Ramos (cell line): ENCODE results near the gene SERPINB5.

Source experiments
- in situ Hi-C: fragments of 300-500 bp; cut with MboI; formaldehyde crosslinking; loops from one replicate; pipeline ENCODE4 v1.14.3; 2022; ENCODE audit warnings: low sequenced_read_pairs; ENCODE audit not compliant: unreplicated experiment

Gene SERPINB5

GRCh38 chr18:63515801-63516200 is 39.0 kb downstream of the SERPINB5 start:
- in situ Hi-C loops, result loop anchor here (10.0 to 25.0 kb wide), 2 partner anchors 69 to 472 kb away; partner anchors contain the start of gene SERPINB13

GRCh38 chr18:63518178-63519012 is 41.6 kb downstream of the SERPINB5 start:
- in situ Hi-C loops, result loop anchor here (10.0 to 25.0 kb wide), 2 partner anchors 66 to 469 kb away; partner anchors contain the start of gene SERPINB13

GRCh38 chr18:63520053-63520685 is 43.4 kb downstream of the SERPINB5 start:
- in situ Hi-C loops, result loop anchor here (25.0 kb wide), 1 partner anchor 467 kb away; no protein-coding TSS in a partner anchor

- in situ Hi-C loops, result loop anchor here (25.0 kb wide), 1 partner anchor 464 kb away; no protein-coding TSS in a partner anchor
Measured at GRCh38 chr18:63523660-63524059, 46.9 kb downstream of the SERPINB5 start.

- in situ Hi-C loops, result no loop called here
Measured at GRCh38 chr18:63527251-63527650, 50.5 kb downstream of the SERPINB5 start.

- in situ Hi-C loops, result no loop called here
Measured at GRCh38 chr18:63528863-63529492, 52.2 kb downstream of the SERPINB5 start.

GRCh38 chr18:63532471-63532870 is 55.7 kb downstream of the SERPINB5 start:
- in situ Hi-C loops, result no loop called here

- in situ Hi-C loops, result no loop called here
Measured at GRCh38 chr18:63534615-63535014, 57.9 kb downstream of the SERPINB5 start.

GRCh38 chr18:63539904-63540510 is 63.2 kb downstream of the SERPINB5 start:
- in situ Hi-C loops, result no loop called here

GRCh38 chr18:63542069-63542468 is 65.3 kb downstream of the SERPINB5 start, which contains the start of gene SERPINB12:
TSS of gene SERPINB12 (plus strand) at chr18:63542369. CDS start at chr18:63556160, 13,791 bp downstream.
- in situ Hi-C loops, result no loop called here

- in situ Hi-C loops, result no loop called here
Measured at GRCh38 chr18:63544017-63544416, 67.3 kb downstream of the SERPINB5 start.

- in situ Hi-C loops, result no loop called here
Measured at GRCh38 chr18:63545000-63545399, 68.2 kb downstream of the SERPINB5 start.

- in situ Hi-C loops, result no loop called here
Measured at GRCh38 chr18:63550068-63550467, 73.3 kb downstream of the SERPINB5 start.

- in situ Hi-C loops, result no loop called here
Measured at GRCh38 chr18:63551769-63552168, 75.0 kb downstream of the SERPINB5 start.

- in situ Hi-C loops, result no loop called here
Measured at GRCh38 chr18:63552581-63552980, 75.8 kb downstream of the SERPINB5 start.

GRCh38 chr18:63553081-63553480 is 76.3 kb downstream of the SERPINB5 start:
- in situ Hi-C loops, result no loop called here
